ENCODE data around the gene C2orf69. TPM values are rescaled to one million over a fixed set of nuclear protein-coding genes. Genes with fewer than 3 reads are reported as not detected.

Gene C2orf69
- 5.9 TPM for polyA plus RNA-seq (2013, experiment 1 of 2)
- polyA plus RNA-seq (2013, experiment 2 of 2): 6.2 TPM

GRCh38 chr2:199911052-199911876 lies at the start of gene C2orf69:
C2orf69 (plus strand) TSS chr2:199911293; CDS start chr2:199911439, 146 bp downstream.
- H3K14ac ChIP-seq (ENCODE audit: low read length in 2 of 2): peak within 1 kb of the TSS in 1 of 2 experiments; percentile 73
- under 1% methylated on average over 79 of the region's 85 CpGs for WGBS
- no peak within 1 kb of the TSS for H2AK5ac ChIP-seq (ENCODE audit: low read length, severe bottlenecking)
- peak; percentile 96 for DNase-seq
- H4K91ac ChIP-seq (ENCODE audit: low read length): peak within 1 kb of the TSS; percentile 96
- H3K23ac ChIP-seq (ENCODE audit: low read length in 2 of 2): peak within 1 kb of the TSS; percentile 95 to 98
- peak within 1 kb of the TSS; percentile 82 for H3K27ac ChIP-seq (ENCODE audit: low read length, poor library complexity, severe bottlenecking)
- peak within 1 kb of the TSS; percentile 96 for H2AFZ ChIP-seq (ENCODE audit: low read depth, low read length)
- peak within 1 kb of the TSS; percentile 85 for H2BK5ac ChIP-seq (ENCODE audit: low read depth, low read length, poor library complexity, severe bottlenecking)
- H3K9me3 ChIP-seq (ENCODE audit: control insufficient read depth, low read length): no peaks in the 10 kb centered on the region
- H2BK120ac ChIP-seq (ENCODE audit: low read depth, low read length): peak within 1 kb of the TSS; percentile 89
- H3K18ac ChIP-seq (ENCODE audit: low read depth in 1 of 2, low read length in 2 of 2): peak within 1 kb of the TSS; percentile 96 to 97
- no peaks in the 10 kb centered on the region for H3K79me1 ChIP-seq (replicated peaks; ENCODE audit: low read length, poor library complexity, severe bottlenecking)
- H4K8ac ChIP-seq (ENCODE audit: low read length): peak within 1 kb of the TSS; percentile 99
- peak within 1 kb of the TSS; percentile 60 to 84 for H3K4ac ChIP-seq (ENCODE audit: low read depth in 1 of 2, low read length in 2 of 2)
- H3K9ac ChIP-seq (ENCODE audit: low read length): peak within 1 kb of the TSS; percentile 97
- peaks cover 2% of the 10 kb centered on the region for H3K4me1 ChIP-seq (ENCODE audit: control insufficient read depth, insufficient read depth, low read depth, low read length)
- H3K27me3 ChIP-seq (ENCODE audit: control insufficient read depth in 1 of 2, insufficient read depth in 1 of 2, low read length in 2 of 2): no peaks in the 10 kb centered on the region
- H3K4me3 ChIP-seq (ENCODE audit: insufficient read depth in 1 of 2, low read depth in 1 of 2, low read length in 2 of 2): peak within 1 kb of the TSS; percentile 95 to 97
- H3K36me3 ChIP-seq (ENCODE audit: control insufficient read depth in 1 of 2, insufficient read depth in 2 of 2, low read depth in 1 of 2, low read length in 2 of 2): peaks cover 0 to 9% of the 10 kb centered on the region in 2 experiments
- H3K4me2 ChIP-seq (ENCODE audit: low read length, poor library complexity, severe bottlenecking): peak within 1 kb of the TSS; percentile 89
- peak within 1 kb of the TSS in 1 of 2 experiments; percentile 29 for H2BK12ac ChIP-seq (ENCODE audit: low read length in 2 of 2)
- no peak within 1 kb of the TSS for H2BK15ac ChIP-seq (ENCODE audit: low read depth, poor library complexity, severe bottlenecking)

- Histone ChIP-seq H3K18ac (ENCODE audit: low read depth in 1 of 2, low read length in 2 of 2) (no peak overlapping the region), H4K8ac (ENCODE audit: low read length) (no peak overlapping the region), H3K9ac (ENCODE audit: low read length) (no peak overlapping the region), H3K36me3 (ENCODE audit: control insufficient read depth in 1 of 2, insufficient read depth in 2 of 2, low read depth in 1 of 2, low read length in 2 of 2) (no peaks in the 10 kb centered on the region), H2BK12ac (ENCODE audit: low read length in 2 of 2) (no peak overlapping the region), H2BK120ac (ENCODE audit: low read depth, low read length) (no peak overlapping the region), H2AFZ (ENCODE audit: low read depth, low read length) (no peak overlapping the region), H3K27me3 (ENCODE audit: control insufficient read depth in 1 of 2, insufficient read depth in 1 of 2, low read length in 2 of 2) (peaks cover 0 to 13% of the 10 kb centered on the region in 2 experiments), H3K14ac (ENCODE audit: low read length in 2 of 2) (no peak overlapping the region), H3K79me1 (replicated peaks; ENCODE audit: low read length, poor library complexity, severe bottlenecking) (no peaks in the 10 kb centered on the region), H4K91ac (ENCODE audit: low read length) (no peak overlapping the region), H3K4me2 (ENCODE audit: low read length, poor library complexity, severe bottlenecking) (no peak overlapping the region), H2AK5ac (ENCODE audit: low read length, severe bottlenecking) (no peak overlapping the region), H3K4ac (ENCODE audit: low read depth in 1 of 2, low read length in 2 of 2) (no peak overlapping the region), H3K27ac (ENCODE audit: low read length, poor library complexity, severe bottlenecking) (no peak overlapping the region), H3K23ac (ENCODE audit: low read length in 2 of 2) (no peak overlapping the region), H3K4me3 (ENCODE audit: insufficient read depth in 1 of 2, low read depth in 1 of 2, low read length in 2 of 2) (no peak overlapping the region), H3K9me3 (ENCODE audit: control insufficient read depth, low read length) (no peaks in the 10 kb centered on the region), H2BK15ac (ENCODE audit: low read depth, poor library complexity, severe bottlenecking) (no peak overlapping the region), H3K4me1 (ENCODE audit: control insufficient read depth, insufficient read depth, low read depth, low read length) (no peaks in the 10 kb centered on the region), H2BK5ac (ENCODE audit: low read depth, low read length, poor library complexity, severe bottlenecking) (no peak overlapping the region)
- WGBS: 63% methylated on average over 3 of the region's 3 CpGs
- peak; percentile 5 for DNase-seq
These were observed 48.3 kb upstream of the C2orf69 start for GRCh38 chr2:199862788-199863187.

- H3K4ac ChIP-seq (ENCODE audit: low read depth in 1 of 2, low read length in 2 of 2): no peak overlapping the region
- H3K79me1 ChIP-seq (replicated peaks; ENCODE audit: low read length, poor library complexity, severe bottlenecking): no peaks in the 10 kb centered on the region
- H3K4me2 ChIP-seq (ENCODE audit: low read length, poor library complexity, severe bottlenecking): no peak overlapping the region
- H4K91ac ChIP-seq (ENCODE audit: low read length): no peak overlapping the region
- no peak overlapping the region for H3K27ac ChIP-seq (ENCODE audit: low read length, poor library complexity, severe bottlenecking)
- H3K9ac ChIP-seq (ENCODE audit: low read length): no peak overlapping the region
- no peak overlapping the region for H3K14ac ChIP-seq (ENCODE audit: low read length in 2 of 2)
- H2AFZ ChIP-seq (ENCODE audit: low read depth, low read length): no peak overlapping the region
- no peak overlapping the region for H3K18ac ChIP-seq (ENCODE audit: low read depth in 1 of 2, low read length in 2 of 2)
- H3K27me3 ChIP-seq (ENCODE audit: control insufficient read depth in 1 of 2, insufficient read depth in 1 of 2, low read length in 2 of 2): peaks cover 0 to 11% of the 10 kb centered on the region in 2 experiments
- no peak overlapping the region for H3K4me3 ChIP-seq (ENCODE audit: insufficient read depth in 1 of 2, low read depth in 1 of 2, low read length in 2 of 2)
- H2BK120ac ChIP-seq (ENCODE audit: low read depth, low read length): no peak overlapping the region
- H2BK12ac ChIP-seq (ENCODE audit: low read length in 2 of 2): no peak overlapping the region
- no peak overlapping the region for H2BK5ac ChIP-seq (ENCODE audit: low read depth, low read length, poor library complexity, severe bottlenecking)
- H2AK5ac ChIP-seq (ENCODE audit: low read length, severe bottlenecking): no peak overlapping the region
- DNase-seq: no peak
- no peak overlapping the region for H4K8ac ChIP-seq (ENCODE audit: low read length)
- H3K36me3 ChIP-seq (ENCODE audit: control insufficient read depth in 1 of 2, insufficient read depth in 2 of 2, low read depth in 1 of 2, low read length in 2 of 2): no peaks in the 10 kb centered on the region
- no peaks in the 10 kb centered on the region for H3K4me1 ChIP-seq (ENCODE audit: control insufficient read depth, insufficient read depth, low read depth, low read length)
- no peak overlapping the region for H2BK15ac ChIP-seq (ENCODE audit: low read depth, poor library complexity, severe bottlenecking)
- no peak overlapping the region for H3K23ac ChIP-seq (ENCODE audit: low read length in 2 of 2)
- 69% methylated on average over 2 of the region's 4 CpGs for WGBS
- H3K9me3 ChIP-seq (ENCODE audit: control insufficient read depth, low read length): no peaks in the 10 kb centered on the region
These were observed 45.2 kb upstream of the C2orf69 start for GRCh38 chr2:199865905-199866304.

GRCh38 chr2:199868431-199869226 lies 42.5 kb upstream of the C2orf69 start:
- H3K4me3 ChIP-seq (ENCODE audit: insufficient read depth in 1 of 2, low read depth in 1 of 2, low read length in 2 of 2): no peak overlapping the region
- DNase-seq: no peak
- no CpG with 5 or more reads among the region's 5 CpGs for WGBS

More at GRCh38 chr2:199868431-199869226, 42.5 kb upstream of the C2orf69 start:
- H3K23ac ChIP-seq (ENCODE audit: low read length in 2 of 2): no peak overlapping the region
- no peaks in the 10 kb centered on the region for H3K36me3 ChIP-seq (ENCODE audit: control insufficient read depth in 1 of 2, insufficient read depth in 2 of 2, low read depth in 1 of 2, low read length in 2 of 2)
- no peaks in the 10 kb centered on the region for H3K9me3 ChIP-seq (ENCODE audit: control insufficient read depth, low read length)
- no peak overlapping the region for H3K4ac ChIP-seq (ENCODE audit: low read depth in 1 of 2, low read length in 2 of 2)
- H3K9ac ChIP-seq (ENCODE audit: low read length): no peak overlapping the region
- no peak overlapping the region for H2BK5ac ChIP-seq (ENCODE audit: low read depth, low read length, poor library complexity, severe bottlenecking)
- no peak overlapping the region for H2BK120ac ChIP-seq (ENCODE audit: low read depth, low read length)
- peaks cover 0 to 4% of the 10 kb centered on the region in 2 experiments for H3K27me3 ChIP-seq (ENCODE audit: control insufficient read depth in 1 of 2, insufficient read depth in 1 of 2, low read length in 2 of 2)
- no peak overlapping the region for H2AFZ ChIP-seq (ENCODE audit: low read depth, low read length)
- H3K14ac ChIP-seq (ENCODE audit: low read length in 2 of 2): no peak overlapping the region
- no peak overlapping the region for H4K8ac ChIP-seq (ENCODE audit: low read length)
- H3K4me1 ChIP-seq (ENCODE audit: control insufficient read depth, insufficient read depth, low read depth, low read length): no peaks in the 10 kb centered on the region
- H3K79me1 ChIP-seq (replicated peaks; ENCODE audit: low read length, poor library complexity, severe bottlenecking): no peaks in the 10 kb centered on the region
- H3K18ac ChIP-seq (ENCODE audit: low read depth in 1 of 2, low read length in 2 of 2): no peak overlapping the region
- no peak overlapping the region for H4K91ac ChIP-seq (ENCODE audit: low read length)
- no peak overlapping the region for H3K4me2 ChIP-seq (ENCODE audit: low read length, poor library complexity, severe bottlenecking)
- no peak overlapping the region for H3K27ac ChIP-seq (ENCODE audit: low read length, poor library complexity, severe bottlenecking)
- no peak overlapping the region for H2BK12ac ChIP-seq (ENCODE audit: low read length in 2 of 2)
- H2AK5ac ChIP-seq (ENCODE audit: low read length, severe bottlenecking): no peak overlapping the region
- no peak overlapping the region for H2BK15ac ChIP-seq (ENCODE audit: low read depth, poor library complexity, severe bottlenecking)

All from mesenchymal stem cell (in vitro differentiated cells and primary cell).